HG03060 (cell line): Measurements from ENCODE around the gene CCR9.

ENCODE experiments used
- ATAC-seq: cut with Tn5 transposase; IDR thresholded peaks from one replicate; pipeline ENCODE4 v1.9.1; 2021; ENCODE audit warnings: low read depth, moderate number of reproducible peaks; ENCODE audit not compliant: unreplicated experiment

Gene CCR9

GRCh38 chr3:45871780-45872179 is 14.6 kb upstream of the CCR9 start:
- ATAC-seq: no peak

- no peak for ATAC-seq
Observed at GRCh38 chr3:45872569-45872968, 13.8 kb upstream of the CCR9 start.

GRCh38 chr3:45873036-45873435 is 13.3 kb upstream of the CCR9 start:
- no peak for ATAC-seq

GRCh38 chr3:45873638-45874037 is 12.7 kb upstream of the CCR9 start:
- no peak for ATAC-seq

GRCh38 chr3:45874677-45875346 is 11.5 kb upstream of the CCR9 start:
- no peak for ATAC-seq

GRCh38 chr3:45878124-45878523 is 8.2 kb upstream of the CCR9 start:
- no peak for ATAC-seq

GRCh38 chr3:45880725-45881077 is 5.6 kb upstream of the CCR9 start:
- no peak for ATAC-seq

GRCh38 chr3:45881078-45882022 is 5.0 kb upstream of the CCR9 start:
- ATAC-seq: no peak

- no peak for ATAC-seq
Observed at GRCh38 chr3:45884368-45885201, 1.8 kb upstream of the CCR9 start.

GRCh38 chr3:45887285-45887684 is 942 bp downstream of the CCR9 start:
- no peak for ATAC-seq

GRCh38 chr3:45887759-45888511 is 1.6 kb downstream of the CCR9 start:
- ATAC-seq: no peak

- ATAC-seq: no peak
Observed at GRCh38 chr3:45889337-45889736, 3.0 kb downstream of the CCR9 start.

- ATAC-seq: no peak
Observed at GRCh38 chr3:45890405-45890804, 4.1 kb downstream of the CCR9 start.

- no peak for ATAC-seq
Observed at GRCh38 chr3:45892161-45892560, 5.8 kb downstream of the CCR9 start.

- ATAC-seq: no peak
Observed at GRCh38 chr3:45894015-45894414, 7.7 kb downstream of the CCR9 start.

- ATAC-seq: no peak
Observed at GRCh38 chr3:45895686-45896468, 9.5 kb downstream of the CCR9 start.

GRCh38 chr3:45896956-45897355 is 10.6 kb downstream of the CCR9 start:
- ATAC-seq: no peak

- peak; percentile 46 for ATAC-seq
Observed at GRCh38 chr3:45904931-45905330, 18.6 kb downstream of the CCR9 start.

GRCh38 chr3:45905755-45906154 is 19.4 kb downstream of the CCR9 start:
- ATAC-seq: no peak
